Measurements from ENCODE around the gene ZNF532. TPM values are rescaled to one million over a fixed set of nuclear protein-coding genes. Genes with fewer than 3 reads are reported as not detected.
"Not testable (repeated sequence)": the region's sequence is repeated elsewhere in the genome, so short reads cannot be mapped to it uniquely, and the experiment has no call there.

ZNF532 gene, protein sequence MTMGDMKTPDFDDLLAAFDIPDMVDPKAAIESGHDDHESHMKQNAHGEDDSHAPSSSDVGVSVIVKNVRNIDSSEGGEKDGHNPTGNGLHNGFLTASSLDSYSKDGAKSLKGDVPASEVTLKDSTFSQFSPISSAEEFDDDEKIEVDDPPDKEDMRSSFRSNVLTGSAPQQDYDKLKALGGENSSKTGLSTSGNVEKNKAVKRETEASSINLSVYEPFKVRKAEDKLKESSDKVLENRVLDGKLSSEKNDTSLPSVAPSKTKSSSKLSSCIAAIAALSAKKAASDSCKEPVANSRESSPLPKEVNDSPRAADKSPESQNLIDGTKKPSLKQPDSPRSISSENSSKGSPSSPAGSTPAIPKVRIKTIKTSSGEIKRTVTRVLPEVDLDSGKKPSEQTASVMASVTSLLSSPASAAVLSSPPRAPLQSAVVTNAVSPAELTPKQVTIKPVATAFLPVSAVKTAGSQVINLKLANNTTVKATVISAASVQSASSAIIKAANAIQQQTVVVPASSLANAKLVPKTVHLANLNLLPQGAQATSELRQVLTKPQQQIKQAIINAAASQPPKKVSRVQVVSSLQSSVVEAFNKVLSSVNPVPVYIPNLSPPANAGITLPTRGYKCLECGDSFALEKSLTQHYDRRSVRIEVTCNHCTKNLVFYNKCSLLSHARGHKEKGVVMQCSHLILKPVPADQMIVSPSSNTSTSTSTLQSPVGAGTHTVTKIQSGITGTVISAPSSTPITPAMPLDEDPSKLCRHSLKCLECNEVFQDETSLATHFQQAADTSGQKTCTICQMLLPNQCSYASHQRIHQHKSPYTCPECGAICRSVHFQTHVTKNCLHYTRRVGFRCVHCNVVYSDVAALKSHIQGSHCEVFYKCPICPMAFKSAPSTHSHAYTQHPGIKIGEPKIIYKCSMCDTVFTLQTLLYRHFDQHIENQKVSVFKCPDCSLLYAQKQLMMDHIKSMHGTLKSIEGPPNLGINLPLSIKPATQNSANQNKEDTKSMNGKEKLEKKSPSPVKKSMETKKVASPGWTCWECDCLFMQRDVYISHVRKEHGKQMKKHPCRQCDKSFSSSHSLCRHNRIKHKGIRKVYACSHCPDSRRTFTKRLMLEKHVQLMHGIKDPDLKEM (N-terminal part only)
- polyA plus RNA-seq (ENCODE audit: insufficient read length): 69.8 TPM

DNA sequence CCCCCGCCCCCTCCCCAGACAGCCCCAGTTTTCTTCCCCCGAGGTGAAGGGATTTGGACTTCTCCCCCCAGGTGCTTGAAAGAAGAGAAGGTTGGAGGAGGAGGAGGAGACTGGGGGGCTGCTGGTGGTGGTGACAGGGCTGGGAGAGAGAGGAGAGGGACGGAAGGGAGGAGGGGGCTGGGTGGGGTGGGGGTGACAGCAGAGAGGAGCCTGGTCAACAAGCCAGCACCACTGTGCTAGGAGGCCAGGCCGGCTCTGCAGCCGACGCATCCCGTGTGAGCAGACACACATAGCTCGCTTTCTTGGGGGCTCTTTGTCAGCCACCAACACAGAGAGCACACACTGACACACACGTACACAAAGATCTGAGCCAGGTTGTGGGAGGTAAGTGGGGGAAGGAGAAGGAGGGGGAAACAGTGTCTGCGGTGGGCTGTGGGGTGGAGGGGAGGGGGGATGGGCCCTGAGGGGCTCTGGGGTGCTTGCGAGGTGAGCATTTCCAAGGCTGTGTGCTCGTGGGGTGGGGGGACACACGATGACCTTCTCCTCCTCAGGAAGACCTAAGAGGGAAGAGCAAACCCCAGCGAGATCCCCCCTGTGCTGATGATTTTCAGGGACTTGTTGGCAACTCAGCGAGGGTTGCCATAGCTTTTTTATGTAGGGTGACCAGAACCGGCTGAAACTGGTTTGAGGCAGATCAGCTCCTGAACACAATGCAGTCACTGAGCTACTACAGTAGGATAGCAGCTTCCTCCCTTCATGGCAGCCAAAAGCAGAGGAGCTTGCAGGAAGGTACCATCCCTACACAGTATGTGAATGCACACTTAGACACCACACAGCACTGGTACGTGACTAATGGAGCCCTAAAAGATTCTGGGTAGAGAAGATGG is at the start of gene ZNF532:
Gene ZNF532, plus strand, starts transcription at position 732 of the 887 bp plus-strand sequence. CDS start 53,411 bp downstream, outside the sequence.
- DNase-seq: peak; percentile 78

- no peak for DNase-seq
Observed at GRCh38 chr18:58819051-58819450, 45.6 kb upstream of the ZNF532 start.

- DNase-seq: no peak
Observed at GRCh38 chr18:58820251-58820650, 44.4 kb upstream of the ZNF532 start.

DNA sequence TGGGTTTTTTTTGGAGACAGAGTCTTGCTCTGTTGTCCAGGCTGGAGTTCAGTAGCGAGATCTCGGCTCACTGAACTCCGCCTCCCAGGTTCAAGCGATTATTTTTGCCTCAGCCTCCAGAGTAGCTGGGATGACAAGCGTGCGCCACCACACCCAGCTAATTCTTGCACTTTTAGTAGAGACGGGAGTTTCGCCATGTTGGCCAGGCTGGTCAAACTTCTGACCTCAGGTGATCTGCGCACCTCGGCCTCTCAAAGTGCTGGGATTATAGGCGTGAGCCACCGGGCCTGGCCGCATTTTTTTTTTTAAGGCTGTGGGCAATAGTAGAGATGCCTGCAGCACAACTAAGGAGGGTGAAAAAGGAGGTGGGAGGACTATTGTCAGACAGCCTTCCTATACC is 41.7 kb upstream of the ZNF532 start:
- no peak for DNase-seq

GRCh38 chr18:58823412-58823811 is 41.3 kb upstream of the ZNF532 start:
- no peak for DNase-seq

- not testable (repeated sequence) for DNase-seq
Observed at GRCh38 chr18:58826926-58827325, 37.8 kb upstream of the ZNF532 start.

- DNase-seq: no peak
Observed at GRCh38 chr18:58827428-58827827, 37.2 kb upstream of the ZNF532 start.

GRCh38 chr18:58827886-58828285 is 36.8 kb upstream of the ZNF532 start:
- no peak for DNase-seq

DNA sequence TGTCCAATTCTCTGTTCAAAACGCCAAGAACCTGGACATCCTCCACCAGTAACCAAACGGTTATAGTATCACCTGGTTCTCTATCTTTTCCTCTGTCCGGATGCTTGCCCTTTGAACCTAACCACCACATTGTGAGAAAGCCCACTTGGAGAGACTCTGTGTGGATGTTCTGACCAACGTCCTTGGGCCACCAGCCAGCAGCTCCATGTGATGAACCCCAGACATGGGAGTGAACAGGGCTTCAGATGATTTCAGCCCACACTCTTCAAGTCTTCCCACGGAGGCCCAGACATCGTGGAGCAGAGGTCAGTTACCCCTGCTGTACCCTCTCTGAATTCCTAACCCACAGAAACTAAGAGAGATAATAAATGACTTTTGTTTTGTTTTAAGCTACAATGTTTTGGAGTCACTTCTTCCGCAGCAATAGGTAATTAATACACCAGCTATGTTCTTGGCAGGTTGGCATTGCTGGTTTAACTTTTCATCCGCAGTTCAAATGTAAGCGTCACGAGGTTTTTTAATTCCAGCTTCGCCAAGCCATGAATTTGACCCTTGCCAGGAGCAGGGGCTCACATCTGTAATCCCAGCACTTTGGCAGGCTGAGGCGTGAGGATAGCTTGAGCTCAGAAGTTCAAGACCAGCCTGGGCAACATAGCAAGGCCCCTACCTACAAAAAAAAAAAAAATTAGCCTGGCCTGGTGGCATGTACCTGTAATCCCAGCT is 36.1 kb upstream of the ZNF532 start:
- no peak for DNase-seq

GRCh38 chr18:58829263-58829662 is 35.4 kb upstream of the ZNF532 start:
- DNase-seq: peak; percentile 32

DNA sequence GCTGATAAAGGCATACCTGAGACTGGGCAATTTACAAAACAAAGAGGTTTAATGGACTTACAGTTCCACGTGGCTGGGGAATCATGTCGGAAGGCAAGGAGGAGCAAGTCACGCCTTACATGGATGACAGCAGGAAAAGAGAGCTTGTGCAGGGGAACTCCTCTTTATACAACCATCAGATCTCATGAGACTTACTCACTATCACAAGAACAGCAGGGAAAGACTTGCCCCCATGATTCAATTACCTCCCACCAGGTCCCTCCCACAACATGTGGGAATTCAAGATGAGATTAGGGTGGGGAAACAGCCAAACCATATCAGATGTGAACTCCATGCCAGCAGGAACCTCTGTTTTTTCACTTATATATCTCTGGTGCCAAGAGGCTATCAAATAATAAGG is 34.8 kb upstream of the ZNF532 start:
- DNase-seq: not testable (repeated sequence)

GRCh38 chr18:58831606-58832005 is 33.1 kb upstream of the ZNF532 start:
- DNase-seq: no peak

GRCh38 chr18:58838165-58838860 is 26.4 kb upstream of the ZNF532 start:
- DNase-seq: no peak

DNA sequence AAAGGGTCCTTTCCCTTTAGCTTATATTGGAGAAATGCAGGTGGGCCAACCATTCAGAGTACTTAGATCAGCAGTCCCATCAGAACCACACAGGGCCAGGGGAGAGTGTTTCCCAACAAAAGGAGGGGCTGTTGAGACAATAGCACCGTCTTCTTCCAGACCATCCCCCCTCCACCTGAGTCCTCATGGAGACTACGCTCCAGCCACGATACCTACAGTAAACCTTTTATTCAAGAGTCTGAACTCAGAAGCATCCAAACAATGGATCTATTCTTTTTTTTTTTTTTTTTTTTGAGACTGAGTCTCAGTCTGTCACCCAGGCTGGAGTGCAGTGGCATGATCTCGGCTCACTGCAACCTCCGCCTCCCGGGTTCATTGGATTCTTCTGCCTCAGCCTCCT is 25.7 kb upstream of the ZNF532 start:
- DNase-seq: no peak

DNA sequence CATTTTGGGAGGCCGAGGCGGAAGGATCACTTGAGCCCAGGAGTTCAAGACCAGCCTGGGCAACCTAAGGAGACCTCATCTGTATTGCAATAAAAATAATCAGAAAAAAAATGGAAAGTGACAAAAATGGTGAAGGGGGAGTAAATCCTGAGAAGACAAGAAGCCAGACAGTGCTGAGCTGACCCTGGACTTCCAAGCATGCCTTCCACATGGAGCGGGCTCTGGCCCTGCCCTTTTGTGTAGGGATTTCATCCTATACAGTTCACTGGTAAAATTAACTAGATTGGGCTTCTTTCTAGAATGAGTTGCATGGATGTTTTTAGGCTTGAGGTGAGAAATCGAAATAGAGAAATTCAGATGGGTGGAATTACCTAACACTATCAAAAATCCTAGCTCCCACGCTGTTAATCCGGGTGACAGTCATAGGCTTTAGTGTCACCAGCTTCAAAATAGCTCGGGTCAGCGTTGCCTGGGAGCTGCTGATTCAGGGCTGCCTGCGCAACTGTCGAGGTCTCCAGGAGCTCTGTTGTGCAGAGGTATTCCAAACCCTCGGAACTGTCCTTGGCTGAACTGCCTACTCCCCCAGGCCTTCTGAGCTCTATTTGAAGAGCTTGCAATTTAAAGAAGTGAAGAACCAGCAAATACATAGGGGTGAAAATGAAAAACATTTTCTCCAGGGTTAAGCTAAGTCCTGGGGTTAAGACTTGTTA is 21.5 kb upstream of the ZNF532 start:
- no peak for DNase-seq

DNA sequence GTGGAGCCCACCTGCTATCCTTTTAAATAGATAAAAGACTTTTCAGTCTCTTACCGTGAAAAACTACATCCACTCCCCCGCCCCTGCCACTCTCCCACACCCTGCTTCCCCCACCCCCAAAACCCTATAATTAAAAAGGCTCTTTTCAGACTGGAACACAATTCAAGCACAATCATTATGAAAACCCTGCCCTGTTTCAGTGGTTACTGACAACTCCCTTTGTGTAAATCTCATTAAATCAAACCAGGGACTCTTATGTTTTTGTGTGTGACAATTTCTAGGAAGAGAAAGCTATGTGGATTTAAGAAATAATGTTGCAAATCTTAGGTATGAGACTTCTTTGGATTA is 21.0 kb upstream of the ZNF532 start:
- no peak for DNase-seq

DNA sequence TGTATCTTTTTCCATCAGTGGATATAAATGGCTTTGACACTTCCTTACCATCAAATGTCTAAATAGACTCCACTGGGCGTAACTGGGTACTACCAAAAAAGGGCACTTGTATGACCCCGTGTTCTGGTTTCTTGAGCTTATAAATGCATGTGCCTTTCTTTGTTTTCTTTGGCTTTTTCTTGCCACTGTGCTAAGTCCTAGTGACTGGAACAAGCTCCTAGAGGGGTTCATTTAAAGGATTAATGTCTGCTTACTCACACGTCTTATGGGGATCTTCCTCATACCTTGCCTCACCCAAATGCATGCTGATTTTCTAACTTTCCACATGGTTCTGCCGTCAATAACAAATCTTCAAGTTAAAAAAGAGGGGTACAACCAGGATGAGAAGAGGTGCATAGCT is 19.8 kb upstream of the ZNF532 start:
- no peak for DNase-seq

DNA sequence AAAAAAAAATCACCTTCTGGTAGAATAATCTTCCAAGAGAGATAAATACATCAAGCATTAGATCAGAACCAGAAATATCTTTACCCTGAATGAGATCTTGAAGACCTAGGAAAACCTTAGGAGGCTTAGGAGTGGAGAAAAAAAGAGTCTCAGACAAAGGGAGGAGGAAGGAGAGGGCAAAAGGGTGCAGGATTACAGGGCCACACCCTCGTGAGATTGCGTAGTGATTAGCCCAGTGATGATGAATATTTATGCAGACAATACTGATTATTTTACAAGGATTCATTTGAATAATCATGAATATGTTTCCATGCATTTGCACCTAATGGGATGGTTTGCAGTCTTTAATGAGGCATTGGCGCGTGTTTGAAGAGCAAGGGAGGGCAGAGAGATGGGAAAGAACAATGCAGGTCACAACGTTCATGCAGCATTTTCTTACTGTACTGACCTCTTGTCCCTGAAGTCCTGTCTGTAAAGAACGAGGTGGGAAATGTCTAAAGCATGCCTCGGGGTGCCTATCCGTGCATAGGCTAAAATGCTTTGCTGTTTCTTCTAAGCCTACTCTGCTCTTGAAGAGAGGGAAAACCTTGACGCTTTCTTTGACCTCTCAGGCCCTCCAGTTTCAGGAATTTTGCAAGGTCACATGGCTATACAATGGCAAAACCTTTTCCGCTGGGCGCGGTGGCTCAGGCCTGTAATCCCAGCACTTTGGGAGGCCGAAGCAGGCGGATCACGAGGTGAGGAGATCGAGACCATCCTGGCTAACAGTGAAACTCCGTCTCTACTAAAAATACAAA is 18.6 kb upstream of the ZNF532 start:
- DNase-seq: no peak

DNA sequence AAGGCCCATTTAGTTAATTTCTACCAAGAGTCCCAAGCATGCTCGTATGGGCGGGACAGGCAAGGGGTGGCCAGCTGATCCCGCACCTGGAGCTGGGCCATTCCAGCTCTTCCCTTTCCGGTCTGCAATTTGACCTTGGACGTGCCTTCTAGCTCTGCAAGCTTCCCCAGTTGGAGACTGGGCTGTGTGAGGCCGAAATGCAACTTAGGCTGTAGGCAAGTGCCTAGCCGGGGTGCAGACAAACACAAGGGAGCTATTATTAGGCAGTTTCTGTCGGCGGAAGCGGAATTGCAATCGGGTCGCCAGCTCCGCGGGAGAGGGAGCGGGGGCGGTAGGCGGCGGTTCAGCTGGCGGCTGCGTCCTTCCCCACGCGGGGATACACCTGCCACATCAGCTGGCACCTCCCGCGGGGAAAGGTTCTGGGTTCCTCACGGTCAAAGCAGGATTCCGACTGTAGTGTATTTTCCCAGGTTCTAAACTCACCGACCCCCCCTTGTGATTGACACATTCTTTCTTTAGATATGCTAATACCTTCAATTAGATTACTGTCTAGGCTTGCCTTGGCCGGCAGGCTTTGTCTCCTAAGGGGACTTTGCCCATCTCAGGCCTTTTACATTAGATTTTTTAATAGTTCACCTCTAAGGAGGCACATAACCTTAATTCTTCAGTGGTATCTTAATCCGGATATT is 17.1 kb upstream of the ZNF532 start:
- no peak for DNase-seq

Measured in hindlimb muscle (tissue), 1 donor.